Measurements from ENCODE around the gene LRRC7.

The LRRC7 gene

GRCh38 chr1:69967245-69967766 lies 399.6 kb downstream of the LRRC7 start:
- H3K9ac ChIP-seq (ENCODE audit: low read length) = no peak overlapping the region
- H3K27ac ChIP-seq (ENCODE audit: low read depth, low read length) = no peak overlapping the region
- H3K36me3 ChIP-seq (ENCODE audit: control insufficient read depth, insufficient read depth, low read length) = no peaks in the 10 kb centered on the region
- H3K27me3 ChIP-seq (ENCODE audit: control insufficient read depth, insufficient read depth, low read length) = no peaks in the 10 kb centered on the region
- H3K4me3 ChIP-seq (ENCODE audit: low read length) = no peak overlapping the region
- H3K4me1 ChIP-seq (ENCODE audit: control insufficient read depth, insufficient read depth, low read length) = no peaks in the 10 kb centered on the region

GRCh38 chr1:69976896-69977295 lies 409.2 kb downstream of the LRRC7 start:
- no peak overlapping the region for H3K27ac ChIP-seq (ENCODE audit: low read depth, low read length)
- no peaks in the 10 kb centered on the region for H3K36me3 ChIP-seq (ENCODE audit: control insufficient read depth, insufficient read depth, low read length)
- H3K27me3 ChIP-seq (ENCODE audit: control insufficient read depth, insufficient read depth, low read length) = no peaks in the 10 kb centered on the region
- no peaks in the 10 kb centered on the region for H3K4me1 ChIP-seq (ENCODE audit: control insufficient read depth, insufficient read depth, low read length)
- H3K9ac ChIP-seq (ENCODE audit: low read length) = no peak overlapping the region
- no peak overlapping the region for H3K4me3 ChIP-seq (ENCODE audit: low read length)

- Histone ChIP-seq H3K9ac (ENCODE audit: low read length) (no peak overlapping the region), H3K4me1 (ENCODE audit: control insufficient read depth, insufficient read depth, low read length) (no peaks in the 10 kb centered on the region), H3K27ac (ENCODE audit: low read depth, low read length) (no peak overlapping the region)
Observed at GRCh38 chr1:69982992-69983391, 415.3 kb downstream of the LRRC7 start.

GRCh38 chr1:69985376-69985775 lies 417.7 kb downstream of the LRRC7 start:
- Histone ChIP-seq H3K9ac (ENCODE audit: low read length) (no peak overlapping the region), H3K27me3 (ENCODE audit: control insufficient read depth, insufficient read depth, low read length) (no peaks in the 10 kb centered on the region), H3K27ac (ENCODE audit: low read depth, low read length) (no peak overlapping the region), H3K36me3 (ENCODE audit: control insufficient read depth, insufficient read depth, low read length) (no peaks in the 10 kb centered on the region), H3K4me3 (ENCODE audit: low read length) (no peak overlapping the region), H3K4me1 (ENCODE audit: control insufficient read depth, insufficient read depth, low read length) (no peaks in the 10 kb centered on the region)

More at GRCh38 chr1:69982992-69983391, 415.3 kb downstream of the LRRC7 start:
- no peaks in the 10 kb centered on the region for H3K36me3 ChIP-seq (ENCODE audit: control insufficient read depth, insufficient read depth, low read length)
- no peaks in the 10 kb centered on the region for H3K27me3 ChIP-seq (ENCODE audit: control insufficient read depth, insufficient read depth, low read length)
- H3K4me3 ChIP-seq (ENCODE audit: low read length) = no peak overlapping the region

GRCh38 chr1:69985901-69986439 lies 418.2 kb downstream of the LRRC7 start:
- no peaks in the 10 kb centered on the region for H3K36me3 ChIP-seq (ENCODE audit: control insufficient read depth, insufficient read depth, low read length)
- H3K27ac ChIP-seq (ENCODE audit: low read depth, low read length) = no peak overlapping the region
- H3K9ac ChIP-seq (ENCODE audit: low read length) = no peak overlapping the region
- H3K4me3 ChIP-seq (ENCODE audit: low read length) = no peak overlapping the region
- H3K27me3 ChIP-seq (ENCODE audit: control insufficient read depth, insufficient read depth, low read length) = no peaks in the 10 kb centered on the region
- no peaks in the 10 kb centered on the region for H3K4me1 ChIP-seq (ENCODE audit: control insufficient read depth, insufficient read depth, low read length)

GRCh38 chr1:69987881-69988280 lies 420.2 kb downstream of the LRRC7 start:
- H3K4me1 ChIP-seq (ENCODE audit: control insufficient read depth, insufficient read depth, low read length) = no peaks in the 10 kb centered on the region
- no peaks in the 10 kb centered on the region for H3K27me3 ChIP-seq (ENCODE audit: control insufficient read depth, insufficient read depth, low read length)
- no peak overlapping the region for H3K27ac ChIP-seq (ENCODE audit: low read depth, low read length)
- H3K4me3 ChIP-seq (ENCODE audit: low read length) = no peak overlapping the region
- H3K9ac ChIP-seq (ENCODE audit: low read length) = no peak overlapping the region
- no peaks in the 10 kb centered on the region for H3K36me3 ChIP-seq (ENCODE audit: control insufficient read depth, insufficient read depth, low read length)

- Histone ChIP-seq H3K27ac (ENCODE audit: low read depth, low read length) (no peak overlapping the region), H3K36me3 (ENCODE audit: control insufficient read depth, insufficient read depth, low read length) (no peaks in the 10 kb centered on the region), H3K9ac (ENCODE audit: low read length) (no peak overlapping the region), H3K4me3 (ENCODE audit: low read length) (no peak overlapping the region), H3K4me1 (ENCODE audit: control insufficient read depth, insufficient read depth, low read length) (no peaks in the 10 kb centered on the region), H3K27me3 (ENCODE audit: control insufficient read depth, insufficient read depth, low read length) (no peaks in the 10 kb centered on the region)
Observed at GRCh38 chr1:69991644-69992043, 423.9 kb downstream of the LRRC7 start.

GRCh38 chr1:69992594-69992993 lies 424.9 kb downstream of the LRRC7 start:
- Histone ChIP-seq H3K36me3 (ENCODE audit: control insufficient read depth, insufficient read depth, low read length) (no peaks in the 10 kb centered on the region), H3K4me3 (ENCODE audit: low read length) (no peak overlapping the region), H3K27ac (ENCODE audit: low read depth, low read length) (no peak overlapping the region), H3K9ac (ENCODE audit: low read length) (no peak overlapping the region), H3K4me1 (ENCODE audit: control insufficient read depth, insufficient read depth, low read length) (no peaks in the 10 kb centered on the region), H3K27me3 (ENCODE audit: control insufficient read depth, insufficient read depth, low read length) (no peaks in the 10 kb centered on the region)

- H3K27me3 ChIP-seq (ENCODE audit: control insufficient read depth, insufficient read depth, low read length) = no peaks in the 10 kb centered on the region
- H3K27ac ChIP-seq (ENCODE audit: low read depth, low read length) = no peak overlapping the region
- H3K36me3 ChIP-seq (ENCODE audit: control insufficient read depth, insufficient read depth, low read length) = no peaks in the 10 kb centered on the region
- no peaks in the 10 kb centered on the region for H3K4me1 ChIP-seq (ENCODE audit: control insufficient read depth, insufficient read depth, low read length)
- no peak overlapping the region for H3K9ac ChIP-seq (ENCODE audit: low read length)
- no peak overlapping the region for H3K4me3 ChIP-seq (ENCODE audit: low read length)
Observed at GRCh38 chr1:69993810-69994209, 426.1 kb downstream of the LRRC7 start.

- Histone ChIP-seq H3K4me3 (ENCODE audit: low read length) (no peak overlapping the region), H3K36me3 (ENCODE audit: control insufficient read depth, insufficient read depth, low read length) (no peaks in the 10 kb centered on the region), H3K4me1 (ENCODE audit: control insufficient read depth, insufficient read depth, low read length) (no peaks in the 10 kb centered on the region), H3K27me3 (ENCODE audit: control insufficient read depth, insufficient read depth, low read length) (no peaks in the 10 kb centered on the region), H3K9ac (ENCODE audit: low read length) (no peak overlapping the region), H3K27ac (ENCODE audit: low read depth, low read length) (no peak overlapping the region)
Observed at GRCh38 chr1:69994241-69994640, 426.5 kb downstream of the LRRC7 start.

GRCh38 chr1:69998847-69999246 lies 431.1 kb downstream of the LRRC7 start:
- Histone ChIP-seq H3K9ac (ENCODE audit: low read length) (no peak overlapping the region), H3K27me3 (ENCODE audit: control insufficient read depth, insufficient read depth, low read length) (no peaks in the 10 kb centered on the region), H3K36me3 (ENCODE audit: control insufficient read depth, insufficient read depth, low read length) (no peaks in the 10 kb centered on the region), H3K4me1 (ENCODE audit: control insufficient read depth, insufficient read depth, low read length) (no peaks in the 10 kb centered on the region), H3K4me3 (ENCODE audit: low read length) (no peak overlapping the region), H3K27ac (ENCODE audit: low read depth, low read length) (no peak overlapping the region)

- H3K4me3 ChIP-seq (ENCODE audit: low read length) = no peak overlapping the region
- H3K27ac ChIP-seq (ENCODE audit: low read depth, low read length) = no peak overlapping the region
- no peaks in the 10 kb centered on the region for H3K36me3 ChIP-seq (ENCODE audit: control insufficient read depth, insufficient read depth, low read length)
- no peak overlapping the region for H3K9ac ChIP-seq (ENCODE audit: low read length)
- H3K27me3 ChIP-seq (ENCODE audit: control insufficient read depth, insufficient read depth, low read length) = no peaks in the 10 kb centered on the region
- no peaks in the 10 kb centered on the region for H3K4me1 ChIP-seq (ENCODE audit: control insufficient read depth, insufficient read depth, low read length)
Observed at GRCh38 chr1:70003211-70003908, 435.6 kb downstream of the LRRC7 start.
